OCI-LY3 (cell line): ENCODE data around the gene ASIC4.

Source experiments
- CTCF ChIP-seq: fragments of 200-600, 300-600 bp; sonication (generic); IDR thresholded peaks from 2 replicates; pipeline ENCODE4 v1.5.1; 2014; ENCODE audit warnings: antibody characterized with exemption, low read length, low read depth
- EZH2phosphoT487 ChIP-seq: fragments of 200-600 bp; shearing (Covaris generic); IDR thresholded peaks from 2 replicates; pipeline ENCODE4 v1.6.1; 2018; ENCODE audit warnings: antibody characterized with exemption, mixed run types, low read depth

GRCh38 chr2:219490600-219491130 lies 23.6 kb upstream of the ASIC4 start:
- TF ChIP-seq CTCF (no peak), EZH2phosphoT487 (no peak)
